ENCODE results near the gene EHMT1.

DNA sequence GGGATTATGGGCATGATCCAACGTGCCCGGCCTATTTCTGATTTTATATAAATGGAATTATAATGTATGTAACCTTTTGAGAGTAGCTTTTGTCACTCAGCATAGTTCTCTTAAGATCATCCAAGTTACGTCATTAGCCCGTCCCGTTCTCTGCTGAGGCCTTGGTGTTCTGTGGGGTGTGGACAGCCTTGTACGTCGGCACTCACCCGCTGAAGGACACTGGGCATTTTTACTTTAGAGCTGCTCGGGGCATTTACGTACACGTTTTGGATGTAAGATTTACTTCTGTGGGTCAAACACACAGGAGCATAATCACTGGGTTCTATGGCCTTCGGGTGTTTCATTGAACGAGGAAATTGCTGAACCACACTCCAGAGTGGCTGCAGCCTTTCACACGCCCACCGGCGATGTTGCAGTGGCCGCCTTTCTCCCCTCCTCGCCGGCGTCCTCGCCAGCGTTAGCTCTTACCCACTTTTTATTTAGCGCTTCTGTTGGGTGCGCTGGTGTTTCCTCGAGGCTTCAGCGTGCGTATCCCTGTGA, 101.8 kb downstream of the EHMT1 start:
- TF ChIP-seq, protein P1, sequence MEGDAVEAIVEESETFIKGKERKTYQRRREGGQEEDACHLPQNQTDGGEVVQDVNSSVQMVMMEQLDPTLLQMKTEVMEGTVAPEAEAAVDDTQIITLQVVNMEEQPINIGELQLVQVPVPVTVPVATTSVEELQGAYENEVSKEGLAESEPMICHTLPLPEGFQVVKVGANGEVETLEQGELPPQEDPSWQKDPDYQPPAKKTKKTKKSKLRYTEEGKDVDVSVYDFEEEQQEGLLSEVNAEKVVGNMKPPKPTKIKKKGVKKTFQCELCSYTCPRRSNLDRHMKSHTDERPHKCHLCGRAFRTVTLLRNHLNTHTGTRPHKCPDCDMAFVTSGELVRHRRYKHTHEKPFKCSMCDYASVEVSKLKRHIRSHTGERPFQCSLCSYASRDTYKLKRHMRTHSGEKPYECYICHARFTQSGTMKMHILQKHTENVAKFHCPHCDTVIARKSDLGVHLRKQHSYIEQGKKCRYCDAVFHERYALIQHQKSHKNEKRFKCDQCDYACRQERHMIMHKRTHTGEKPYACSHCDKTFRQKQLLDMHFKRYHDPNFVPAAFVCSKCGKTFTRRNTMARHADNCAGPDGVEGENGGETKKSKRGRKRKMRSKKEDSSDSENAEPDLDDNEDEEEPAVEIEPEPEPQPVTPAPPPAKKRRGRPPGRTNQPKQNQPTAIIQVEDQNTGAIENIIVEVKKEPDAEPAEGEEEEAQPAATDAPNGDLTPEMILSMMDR (IDR thresholded peaks at IDR 0.05 in 2 of 3, conservative IDR thresholded peaks at IDR 0.05 in 1 of 3; ENCODE audit: control insufficient read depth in 2 of 3, extremely low read depth in 1 of 3, insufficient read depth in 1 of 3, low read depth in 3 of 3, low read length in 3 of 3): no peak
- no peak for TF ChIP-seq YY1 (IDR thresholded peaks at IDR 0.05; ENCODE audit: low read depth, low read length)
- TF ChIP-seq CREB1 (IDR thresholded peaks at IDR 0.05; ENCODE audit: low read depth): no peak
- no peak for TF ChIP-seq NFIC (IDR thresholded peaks at IDR 0.05; ENCODE audit: low read depth, low read length)

All from GM12878 (cell line).